ENCODE measurements around the gene NLK. TPM values are rescaled to one million over a fixed set of nuclear protein-coding genes. Genes with fewer than 3 reads are reported as not detected.
"Not testable (repeated sequence)": the region's sequence is repeated elsewhere in the genome, so short reads cannot be mapped to it uniquely, and the experiment has no call there.

Gene NLK
- polyA plus RNA-seq (2013, experiment 1 of 2): 28.9 TPM
- 26.6 TPM for polyA plus RNA-seq (2013, experiment 2 of 2)

- H3K27me3 ChIP-seq (ENCODE audit: insufficient read depth, low read length): no peaks in the 10 kb centered on the region
- peaks cover 41% of the 10 kb centered on the region for H3K4me1 ChIP-seq (ENCODE audit: insufficient read depth, low read length)
- WGBS: no CpG with 5 or more reads among the region's 1 CpG
- H3K27ac ChIP-seq (ENCODE audit: low read depth, low read length): peak within 1 kb of the TSS; percentile 39; the same call in 1 of the 2 replicates
- no peaks in the 10 kb centered on the region for H3K9me3 ChIP-seq (ENCODE audit: insufficient read depth, low read depth, low read length)
- peak within 1 kb of the TSS; percentile 77 for H3K9ac ChIP-seq (ENCODE audit: low read depth, low read length)
- peaks cover 19% of the 10 kb centered on the region for H3K36me3 ChIP-seq (ENCODE audit: insufficient read depth, low read length)
- H3K4me3 ChIP-seq (ENCODE audit: low read length): peak within 1 kb of the TSS; percentile 91
Observed at GRCh38 chr17:28042657-28042720, at the start of gene NLK. Gene NLK (plus strand): TSS chr17:28042677. CDS start chr17:28042874, 197 bp downstream.

- 91% methylated on average over 3 of the region's 3 CpGs for WGBS
- peaks cover 16% of the 10 kb centered on the region for H3K4me1 ChIP-seq (ENCODE audit: insufficient read depth, low read length)
- H3K9ac ChIP-seq (ENCODE audit: low read depth, low read length): no peak overlapping the region
- H3K9me3 ChIP-seq (ENCODE audit: insufficient read depth, low read depth, low read length): no peaks in the 10 kb centered on the region
- no peak overlapping the region for H3K27ac ChIP-seq (ENCODE audit: low read depth, low read length)
- H3K27me3 ChIP-seq (ENCODE audit: insufficient read depth, low read length): peaks cover 11% of the 10 kb centered on the region; the same call in 1 of the 2 replicates
- H3K4me3 ChIP-seq (ENCODE audit: low read length): no peak overlapping the region
- H3K36me3 ChIP-seq (ENCODE audit: insufficient read depth, low read length): no peaks in the 10 kb centered on the region
Observed at GRCh38 chr17:27993161-27993695, 49.2 kb upstream of the NLK start.

- Histone ChIP-seq H3K9ac (ENCODE audit: low read depth, low read length) (no peak overlapping the region), H3K4me3 (ENCODE audit: low read length) (no peak overlapping the region), H3K27ac (ENCODE audit: low read depth, low read length) (no peak overlapping the region), H3K9me3 (ENCODE audit: insufficient read depth, low read depth, low read length) (no peaks in the 10 kb centered on the region), H3K4me1 (ENCODE audit: insufficient read depth, low read length) (peaks cover 16% of the 10 kb centered on the region), H3K27me3 (ENCODE audit: insufficient read depth, low read length) (peaks cover 11% of the 10 kb centered on the region; the same call in 1 of the 2 replicates), H3K36me3 (ENCODE audit: insufficient read depth, low read length) (no peaks in the 10 kb centered on the region)
- 96% methylated on average over 7 of the region's 7 CpGs for WGBS
Observed at GRCh38 chr17:27993723-27994310, 48.7 kb upstream of the NLK start.

GRCh38 chr17:27994586-27994985 lies 47.9 kb upstream of the NLK start:
- H3K27ac ChIP-seq (ENCODE audit: low read depth, low read length): no peak overlapping the region
- H3K27me3 ChIP-seq (ENCODE audit: insufficient read depth, low read length): peaks cover 11% of the 10 kb centered on the region; the same call in 1 of the 2 replicates
- peaks cover 16% of the 10 kb centered on the region for H3K4me1 ChIP-seq (ENCODE audit: insufficient read depth, low read length)
- WGBS: 12% methylated on average over 1 of the region's 1 CpG
- no peak overlapping the region for H3K4me3 ChIP-seq (ENCODE audit: low read length)
- H3K36me3 ChIP-seq (ENCODE audit: insufficient read depth, low read length): no peaks in the 10 kb centered on the region
- H3K9ac ChIP-seq (ENCODE audit: low read depth, low read length): no peak overlapping the region
- no peaks in the 10 kb centered on the region for H3K9me3 ChIP-seq (ENCODE audit: insufficient read depth, low read depth, low read length)

- Histone ChIP-seq H3K36me3 (ENCODE audit: insufficient read depth, low read length) (no peaks in the 10 kb centered on the region), H3K27me3 (ENCODE audit: insufficient read depth, low read length) (peaks cover 11% of the 10 kb centered on the region; the same call in 1 of the 2 replicates), H3K9ac (ENCODE audit: low read depth, low read length) (no peak overlapping the region), H3K4me1 (ENCODE audit: insufficient read depth, low read length) (peaks cover 16% of the 10 kb centered on the region), H3K4me3 (ENCODE audit: low read length) (no peak overlapping the region), H3K9me3 (ENCODE audit: insufficient read depth, low read depth, low read length) (no peaks in the 10 kb centered on the region), H3K27ac (ENCODE audit: low read depth, low read length) (no peak overlapping the region)
- WGBS: 71% methylated on average over 1 of the region's 1 CpG
Observed at GRCh38 chr17:27995554-27995953, 46.9 kb upstream of the NLK start.

- Histone ChIP-seq H3K4me1 (ENCODE audit: insufficient read depth, low read length) (peaks cover 20% of the 10 kb centered on the region), H3K9ac (ENCODE audit: low read depth, low read length) (no peak overlapping the region), H3K36me3 (ENCODE audit: insufficient read depth, low read length) (no peaks in the 10 kb centered on the region), H3K27ac (ENCODE audit: low read depth, low read length) (no peak overlapping the region), H3K4me3 (ENCODE audit: low read length) (no peak overlapping the region), H3K9me3 (ENCODE audit: insufficient read depth, low read depth, low read length) (no peaks in the 10 kb centered on the region), H3K27me3 (ENCODE audit: insufficient read depth, low read length) (peaks cover 11% of the 10 kb centered on the region; the same call in 1 of the 2 replicates)
- WGBS: 72% methylated on average over 12 of the region's 12 CpGs
Observed at GRCh38 chr17:27996202-27997043, 46.1 kb upstream of the NLK start.

GRCh38 chr17:27997044-27997401 lies 45.5 kb upstream of the NLK start:
- H3K4me3 ChIP-seq (ENCODE audit: low read length): no peak overlapping the region
- peaks cover 11% of the 10 kb centered on the region; the same call in 1 of the 2 replicates for H3K27me3 ChIP-seq (ENCODE audit: insufficient read depth, low read length)
- no peak overlapping the region for H3K27ac ChIP-seq (ENCODE audit: low read depth, low read length)
- H3K36me3 ChIP-seq (ENCODE audit: insufficient read depth, low read length): no peaks in the 10 kb centered on the region
- no peak overlapping the region for H3K9ac ChIP-seq (ENCODE audit: low read depth, low read length)
- H3K4me1 ChIP-seq (ENCODE audit: insufficient read depth, low read length): peaks cover 20% of the 10 kb centered on the region
- no peaks in the 10 kb centered on the region for H3K9me3 ChIP-seq (ENCODE audit: insufficient read depth, low read depth, low read length)

GRCh38 chr17:27997522-27997921 lies 45.0 kb upstream of the NLK start:
- Histone ChIP-seq H3K4me3 (ENCODE audit: low read length) (no peak overlapping the region), H3K9me3 (ENCODE audit: insufficient read depth, low read depth, low read length) (no peaks in the 10 kb centered on the region), H3K9ac (ENCODE audit: low read depth, low read length) (no peak overlapping the region), H3K4me1 (ENCODE audit: insufficient read depth, low read length) (peaks cover 20% of the 10 kb centered on the region), H3K36me3 (ENCODE audit: insufficient read depth, low read length) (no peaks in the 10 kb centered on the region), H3K27me3 (ENCODE audit: insufficient read depth, low read length) (peaks cover 11% of the 10 kb centered on the region; the same call in 1 of the 2 replicates), H3K27ac (ENCODE audit: low read depth, low read length) (no peak overlapping the region)
- 87% methylated on average over 3 of the region's 3 CpGs for WGBS

GRCh38 chr17:28001149-28001548 lies 41.3 kb upstream of the NLK start:
- no peaks in the 10 kb centered on the region for H3K27me3 ChIP-seq (ENCODE audit: insufficient read depth, low read length)
- H3K9ac ChIP-seq (ENCODE audit: low read depth, low read length): no peak overlapping the region
- H3K4me1 ChIP-seq (ENCODE audit: insufficient read depth, low read length): peaks cover 4% of the 10 kb centered on the region; the same call in 1 of the 2 replicates
- no peak overlapping the region for H3K4me3 ChIP-seq (ENCODE audit: low read length)
- WGBS: 79% methylated on average over 3 of the region's 3 CpGs
- no peak overlapping the region for H3K27ac ChIP-seq (ENCODE audit: low read depth, low read length)
- no peaks in the 10 kb centered on the region for H3K36me3 ChIP-seq (ENCODE audit: insufficient read depth, low read length)
- H3K9me3 ChIP-seq (ENCODE audit: insufficient read depth, low read depth, low read length): no peaks in the 10 kb centered on the region

- Histone ChIP-seq H3K4me3 (ENCODE audit: low read length) (no peak overlapping the region), H3K36me3 (ENCODE audit: insufficient read depth, low read length) (no peaks in the 10 kb centered on the region), H3K27ac (ENCODE audit: low read depth, low read length) (no peak overlapping the region), H3K9me3 (ENCODE audit: insufficient read depth, low read depth, low read length) (no peaks in the 10 kb centered on the region), H3K9ac (ENCODE audit: low read depth, low read length) (no peak overlapping the region), H3K4me1 (ENCODE audit: insufficient read depth, low read length) (peaks cover 4% of the 10 kb centered on the region; the same call in 1 of the 2 replicates), H3K27me3 (ENCODE audit: insufficient read depth, low read length) (peaks cover 2% of the 10 kb centered on the region; the same call in 1 of the 2 replicates)
- WGBS: 83% methylated on average over 2 of the region's 2 CpGs
Observed at GRCh38 chr17:28004344-28004743, 38.1 kb upstream of the NLK start.

GRCh38 chr17:28007925-28008324 lies 34.6 kb upstream of the NLK start:
- WGBS: 90% methylated on average over 3 of the region's 4 CpGs
- H3K27me3 ChIP-seq (ENCODE audit: insufficient read depth, low read length); H3K9ac ChIP-seq (ENCODE audit: low read depth, low read length); H3K4me3 ChIP-seq (ENCODE audit: low read length); H3K27ac ChIP-seq (ENCODE audit: low read depth, low read length); H3K9me3 ChIP-seq (ENCODE audit: insufficient read depth, low read depth, low read length); H3K36me3 ChIP-seq (ENCODE audit: insufficient read depth, low read length); H3K4me1 ChIP-seq (ENCODE audit: insufficient read depth, low read length): not testable (repeated sequence)
